Smooth muscle cell (in vitro differentiated cells): Measurements from ENCODE around the gene DIS3L2. TPM values are rescaled to one million over a fixed set of nuclear protein-coding genes. Genes with fewer than 3 reads are reported as not detected.

Experiments
- DNase-seq: peaks from one replicate; lab custom pipeline; 2025; ENCODE audit not compliant: unreplicated experiment; lab: John Stamatoyannopoulos, UW
- H2AFZ ChIP-seq: fragments of 200-600 bp; sonication (generic); 2 replicates; pipeline ENCODE4 v1.6.0; 2016; ENCODE audit warnings: antibody characterized with exemption, low read depth, mild to moderate bottlenecking
- H3F3A ChIP-seq: fragments of 200-600 bp; sonication (generic); 2 replicates; pipeline ENCODE4 v1.6.0; 2017; ENCODE audit warnings: antibody characterized with exemption, low read depth
- H3K27ac ChIP-seq: fragments of 200-600 bp; sonication (generic); 2 replicates; pipeline ENCODE4 v1.5.1; 2016; ENCODE audit warnings: low read depth, mild to moderate bottlenecking
- H3K27me3 ChIP-seq: fragments of 200-600 bp; sonication (generic); 2 replicates; pipeline ENCODE4 v1.6.1; 2016; ENCODE audit warnings: low read depth, mild to moderate bottlenecking
- H3K36me3 ChIP-seq: fragments of 200-600 bp; sonication (generic); 2 replicates; pipeline ENCODE4 v1.5.1; 2016; ENCODE audit warnings: low read depth
- H3K4me1 ChIP-seq: fragments of 200-600 bp; sonication (generic); 2 replicates; pipeline ENCODE4 v1.5.1; 2016; ENCODE audit warnings: low read depth
- H3K4me2 ChIP-seq: fragments of 200-600 bp; sonication (generic); 2 replicates; pipeline ENCODE4 v1.6.0; 2016; ENCODE audit warnings: mild to moderate bottlenecking
- H3K4me3 ChIP-seq: fragments of 200-600 bp; sonication (generic); 2 replicates; pipeline ENCODE4 v1.5.1; 2016; ENCODE audit warnings: mild to moderate bottlenecking
- H3K79me2 ChIP-seq: fragments of 200-600 bp; sonication (generic); 2 replicates; pipeline ENCODE4 v1.6.0; 2016; ENCODE audit warnings: low read depth, mild to moderate bottlenecking
- H3K9ac ChIP-seq: fragments of 200-600 bp; sonication (generic); 2 replicates; pipeline ENCODE4 v1.6.0; 2016; ENCODE audit warnings: low read depth
- H3K9me3 ChIP-seq: fragments of 200-600 bp; sonication (generic); replicated peaks from 2 replicates; pipeline ENCODE4 v1.5.1; 2016; ENCODE audit warnings: low read depth
- H4K20me1 ChIP-seq: fragments of 200-600 bp; sonication (generic); 2 replicates; pipeline ENCODE4 v1.6.0; 2016; ENCODE audit warnings: low read depth
- WGBS: methylation state at CpG from one replicate; pipeline ENCODE4 v1.1.7; 2016; ENCODE audit warnings: low lambda C conversion rate; 5-methylcytosine and 5-hydroxymethylcytosine counted together
- polyA plus RNA-seq: library from polyadenylated mRNA; unstranded; fragments of >200 nt; fragmentation: Nextera tagmentation; extraction: Ambion mirVana; gene quantifications from 2 replicates; pipeline ENCODE4 v1.2.1, GENCODE V29; 2016
- total RNA-seq: library from RNA; depleted of rRNA; stranded (reverse); fragments of >200 nt; gene quantifications from 2 replicates; pipeline ENCODE4 v1.2.3, GENCODE V29; 2014
- TF ChIP-seq, protein P1 (sequence below): fragments of 200-600 bp; sonication (generic); IDR thresholded peaks from 2 replicates; pipeline ENCODE4 v1.5.1; 2017; ENCODE audit warnings: borderline replicate concordance, mild to moderate bottlenecking, antibody characterized with exemption; ENCODE audit not compliant: insufficient read depth, poor library complexity, severe bottlenecking

DIS3L2 gene
- total and polyA plus RNA-seq, 2 experiments from 2014 or later, result 11.4 to 25.2 TPM

DNA sequence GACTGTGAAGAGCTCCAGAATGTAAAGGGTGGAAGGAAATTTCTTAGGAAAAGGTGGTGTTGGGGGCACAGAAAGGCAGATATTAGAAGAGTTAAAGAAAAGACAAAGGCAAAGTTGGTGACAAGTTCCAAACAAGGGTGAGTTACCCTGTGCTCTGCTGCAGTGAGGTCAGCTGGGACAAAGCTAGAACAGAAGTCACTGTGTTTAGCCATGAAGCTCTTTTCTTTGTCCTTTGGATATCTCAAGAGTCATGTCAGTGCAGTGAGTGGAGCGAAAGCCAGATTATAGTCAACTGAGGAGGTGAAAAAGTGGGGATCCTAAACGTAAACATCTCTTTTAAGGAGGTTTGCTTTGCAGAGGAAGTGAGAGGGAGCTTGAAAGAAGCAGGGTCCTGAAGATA, 229.3 kb downstream of the DIS3L2 start:
- Histone ChIP-seq H3K9me3 (no peaks in the 10 kb centered on the region), H3K79me2 (no peaks in the 10 kb centered on the region), H2AFZ (no peak overlapping the region), H3K4me3 (no peak overlapping the region), H3K27ac (no peak overlapping the region), H3K4me1 (no peaks in the 10 kb centered on the region), H3F3A (no peaks in the 10 kb centered on the region), H3K9ac (no peak overlapping the region), H3K36me3 (no peaks in the 10 kb centered on the region), H4K20me1 (no peaks in the 10 kb centered on the region), H3K4me2 (no peak overlapping the region), H3K27me3 (no peaks in the 10 kb centered on the region)
- TF ChIP-seq, protein P1, sequence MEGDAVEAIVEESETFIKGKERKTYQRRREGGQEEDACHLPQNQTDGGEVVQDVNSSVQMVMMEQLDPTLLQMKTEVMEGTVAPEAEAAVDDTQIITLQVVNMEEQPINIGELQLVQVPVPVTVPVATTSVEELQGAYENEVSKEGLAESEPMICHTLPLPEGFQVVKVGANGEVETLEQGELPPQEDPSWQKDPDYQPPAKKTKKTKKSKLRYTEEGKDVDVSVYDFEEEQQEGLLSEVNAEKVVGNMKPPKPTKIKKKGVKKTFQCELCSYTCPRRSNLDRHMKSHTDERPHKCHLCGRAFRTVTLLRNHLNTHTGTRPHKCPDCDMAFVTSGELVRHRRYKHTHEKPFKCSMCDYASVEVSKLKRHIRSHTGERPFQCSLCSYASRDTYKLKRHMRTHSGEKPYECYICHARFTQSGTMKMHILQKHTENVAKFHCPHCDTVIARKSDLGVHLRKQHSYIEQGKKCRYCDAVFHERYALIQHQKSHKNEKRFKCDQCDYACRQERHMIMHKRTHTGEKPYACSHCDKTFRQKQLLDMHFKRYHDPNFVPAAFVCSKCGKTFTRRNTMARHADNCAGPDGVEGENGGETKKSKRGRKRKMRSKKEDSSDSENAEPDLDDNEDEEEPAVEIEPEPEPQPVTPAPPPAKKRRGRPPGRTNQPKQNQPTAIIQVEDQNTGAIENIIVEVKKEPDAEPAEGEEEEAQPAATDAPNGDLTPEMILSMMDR, result no peak
- no peak for DNase-seq
- 98% methylated on average over 2 of the region's 2 CpGs for WGBS

GRCh38 chr2:232195487-232195886, 234.0 kb downstream of the DIS3L2 start:
- Histone ChIP-seq H2AFZ (no peak overlapping the region), H3K27ac (no peak overlapping the region), H3K27me3 (no peaks in the 10 kb centered on the region), H3K4me1 (no peaks in the 10 kb centered on the region), H3K4me3 (no peak overlapping the region), H3K9me3 (no peaks in the 10 kb centered on the region), H3K4me2 (no peak overlapping the region), H3K79me2 (no peaks in the 10 kb centered on the region), H3K36me3 (no peaks in the 10 kb centered on the region), H3F3A (no peaks in the 10 kb centered on the region), H3K9ac (no peak overlapping the region), H4K20me1 (no peaks in the 10 kb centered on the region)
- TF ChIP-seq, protein P1, result no peak
- no peak for DNase-seq
- 86% methylated on average over 1 of the region's 1 CpG for WGBS

- Histone ChIP-seq H3F3A (no peaks in the 10 kb centered on the region), H3K27me3 (no peaks in the 10 kb centered on the region), H3K27ac (no peak overlapping the region), H3K36me3 (no peaks in the 10 kb centered on the region), H3K4me2 (no peak overlapping the region), H3K9ac (no peak overlapping the region), H3K4me3 (no peak overlapping the region), H3K9me3 (no peaks in the 10 kb centered on the region), H3K79me2 (no peaks in the 10 kb centered on the region), H2AFZ (no peak overlapping the region), H4K20me1 (no peaks in the 10 kb centered on the region), H3K4me1 (no peaks in the 10 kb centered on the region)
- TF ChIP-seq, protein P1, result no peak
- no peak for DNase-seq
These were observed 235.3 kb downstream of the DIS3L2 start for GRCh38 chr2:232196802-232197201.

- H3K27ac ChIP-seq, result no peak overlapping the region
- no peak overlapping the region for H3K9ac ChIP-seq
- H4K20me1 ChIP-seq, result peaks cover 10% of the 10 kb centered on the region
- no peaks in the 10 kb centered on the region for H3K4me1 ChIP-seq
- 87% methylated on average over 2 of the region's 2 CpGs for WGBS
- no peak overlapping the region for H2AFZ ChIP-seq
- no peak overlapping the region for H3K4me2 ChIP-seq
- TF ChIP-seq, protein P1, result no peak
- no peaks in the 10 kb centered on the region for H3K9me3 ChIP-seq
- H3K36me3 ChIP-seq, result no peaks in the 10 kb centered on the region
- no peak for DNase-seq
- H3K27me3 ChIP-seq, result no peaks in the 10 kb centered on the region
- H3K79me2 ChIP-seq, result no peaks in the 10 kb centered on the region
- H3K4me3 ChIP-seq, result no peak overlapping the region
- no peaks in the 10 kb centered on the region for H3F3A ChIP-seq
These were observed 238.7 kb downstream of the DIS3L2 start for GRCh38 chr2:232200195-232200594.
